ENCODE data around the gene RBP3. TPM values are rescaled to one million over a fixed set of nuclear protein-coding genes. Genes with fewer than 3 reads are reported as not detected.
A peak's percentile ranks its signal among the peaks of the same experiment; 100 is the strongest.

RBP3 gene
- total RNA-seq, 4 donors from 2014 or later, result not detected

DNA sequence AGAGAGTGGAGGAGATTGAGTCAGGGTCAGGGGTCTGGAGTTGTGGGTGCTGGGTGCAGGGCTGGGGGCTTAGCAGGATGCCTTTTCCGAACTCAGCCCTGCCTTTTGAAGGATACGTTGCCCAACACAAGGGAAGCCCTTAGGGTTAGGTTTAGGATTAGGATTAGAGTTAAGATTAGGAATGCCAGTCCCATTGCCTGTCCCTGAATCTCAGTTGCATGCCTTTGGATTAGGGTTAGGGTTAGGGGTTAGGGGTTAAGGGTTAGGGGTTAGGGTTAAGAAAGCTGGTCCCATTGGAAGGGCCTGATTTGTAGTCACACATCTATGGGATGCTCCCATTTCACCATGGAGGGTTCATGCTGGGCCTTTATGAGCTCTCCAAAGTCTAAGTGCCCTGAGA lies 56.8 kb downstream of the RBP3 start:
- H3K4me3 ChIP-seq (ENCODE audit: low read depth, poor library complexity, severe bottlenecking), result no peak overlapping the region
- TF ChIP-seq POLR2A (IDR thresholded peaks at IDR 0.05), result no peak
- TF ChIP-seq, protein P1, sequence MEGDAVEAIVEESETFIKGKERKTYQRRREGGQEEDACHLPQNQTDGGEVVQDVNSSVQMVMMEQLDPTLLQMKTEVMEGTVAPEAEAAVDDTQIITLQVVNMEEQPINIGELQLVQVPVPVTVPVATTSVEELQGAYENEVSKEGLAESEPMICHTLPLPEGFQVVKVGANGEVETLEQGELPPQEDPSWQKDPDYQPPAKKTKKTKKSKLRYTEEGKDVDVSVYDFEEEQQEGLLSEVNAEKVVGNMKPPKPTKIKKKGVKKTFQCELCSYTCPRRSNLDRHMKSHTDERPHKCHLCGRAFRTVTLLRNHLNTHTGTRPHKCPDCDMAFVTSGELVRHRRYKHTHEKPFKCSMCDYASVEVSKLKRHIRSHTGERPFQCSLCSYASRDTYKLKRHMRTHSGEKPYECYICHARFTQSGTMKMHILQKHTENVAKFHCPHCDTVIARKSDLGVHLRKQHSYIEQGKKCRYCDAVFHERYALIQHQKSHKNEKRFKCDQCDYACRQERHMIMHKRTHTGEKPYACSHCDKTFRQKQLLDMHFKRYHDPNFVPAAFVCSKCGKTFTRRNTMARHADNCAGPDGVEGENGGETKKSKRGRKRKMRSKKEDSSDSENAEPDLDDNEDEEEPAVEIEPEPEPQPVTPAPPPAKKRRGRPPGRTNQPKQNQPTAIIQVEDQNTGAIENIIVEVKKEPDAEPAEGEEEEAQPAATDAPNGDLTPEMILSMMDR (IDR thresholded peaks at IDR 0.05), result no peak
- intact Hi-C loops (cut with DNase I; ENCODE audit: low total_unique reads), result no loop called here
- 85 to 91% methylated on average over 2 of the region's 2 CpGs for WGBS, 2 donors
- DNase-seq (ENCODE audit: low spot score in 2 of 2), result no peak

DNA sequence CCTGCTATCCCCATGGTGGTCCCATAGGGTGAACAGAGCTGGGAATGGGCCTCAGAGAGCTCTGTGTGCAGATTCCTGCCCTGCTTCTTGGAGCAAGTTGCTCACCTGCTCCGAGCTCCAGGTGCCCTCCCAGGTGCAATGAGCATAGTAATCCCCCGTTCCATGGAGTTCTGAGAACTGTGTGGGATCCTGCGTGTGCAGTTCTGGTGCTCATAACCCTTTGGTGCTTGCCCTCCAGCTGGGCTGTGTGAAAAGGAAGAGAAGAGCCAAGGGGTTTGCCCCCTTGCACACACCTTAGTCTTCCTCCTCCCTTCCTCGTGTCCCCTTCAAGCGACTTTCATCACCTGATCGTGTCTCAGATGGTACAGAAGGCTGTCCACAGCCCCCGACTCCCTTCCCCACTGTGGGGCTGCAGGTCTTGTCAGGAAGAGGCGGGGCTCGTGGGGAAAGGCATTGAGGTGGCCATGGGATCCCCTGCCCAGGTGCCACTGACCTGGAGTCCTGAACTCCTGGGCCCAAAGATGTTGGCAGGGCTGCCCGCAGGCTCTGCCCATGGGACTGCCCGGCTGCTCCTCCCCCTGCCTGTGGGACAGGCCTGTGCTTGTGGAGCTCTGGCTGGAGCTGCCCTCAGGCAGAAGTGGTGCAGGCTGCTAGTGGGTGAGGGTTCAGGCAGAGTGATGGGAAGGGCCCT lies 57.8 kb downstream of the RBP3 start:
- DNase-seq (ENCODE audit: low spot score in 2 of 2), result no peak
- 84 to 95% methylated on average over 10 to 11 of the region's 11 CpGs for WGBS, 2 donors
- intact Hi-C loops (cut with DNase I; ENCODE audit: low total_unique reads), result no loop called here
- TF ChIP-seq POLR2A (IDR thresholded peaks at IDR 0.05), result no peak
- TF ChIP-seq, protein P1 (IDR thresholded peaks at IDR 0.05), result no peak
- no peak overlapping the region for H3K4me3 ChIP-seq (ENCODE audit: low read depth, poor library complexity, severe bottlenecking)

DNA sequence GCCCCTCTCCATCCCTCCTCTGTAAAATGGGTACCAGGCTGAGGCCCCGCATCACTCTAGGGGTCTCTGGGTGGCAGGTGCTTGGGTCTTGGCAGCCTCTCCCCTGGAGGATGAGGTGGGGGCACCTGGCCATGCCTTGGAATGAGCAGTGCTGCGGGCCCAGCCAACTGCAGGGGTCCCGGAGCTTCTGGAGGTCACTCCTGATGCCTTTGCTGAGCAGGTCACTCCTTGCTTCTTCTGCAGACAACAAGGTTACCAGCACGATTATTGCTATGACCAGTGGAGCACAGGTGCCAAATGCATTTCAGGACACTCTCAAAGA lies 58.3 kb downstream of the RBP3 start:
- no peak for TF ChIP-seq POLR2A (IDR thresholded peaks at IDR 0.05)
- TF ChIP-seq, protein P1 (IDR thresholded peaks at IDR 0.05), result no peak
- WGBS, 2 donors, result 82 to 93% methylated on average over 2 to 3 of the region's 4 CpGs
- H3K4me3 ChIP-seq (ENCODE audit: low read depth, poor library complexity, severe bottlenecking), result no peak overlapping the region
- no peak for DNase-seq (ENCODE audit: low spot score in 2 of 2)
- intact Hi-C loops (cut with DNase I; ENCODE audit: low total_unique reads), result no loop called here

DNA sequence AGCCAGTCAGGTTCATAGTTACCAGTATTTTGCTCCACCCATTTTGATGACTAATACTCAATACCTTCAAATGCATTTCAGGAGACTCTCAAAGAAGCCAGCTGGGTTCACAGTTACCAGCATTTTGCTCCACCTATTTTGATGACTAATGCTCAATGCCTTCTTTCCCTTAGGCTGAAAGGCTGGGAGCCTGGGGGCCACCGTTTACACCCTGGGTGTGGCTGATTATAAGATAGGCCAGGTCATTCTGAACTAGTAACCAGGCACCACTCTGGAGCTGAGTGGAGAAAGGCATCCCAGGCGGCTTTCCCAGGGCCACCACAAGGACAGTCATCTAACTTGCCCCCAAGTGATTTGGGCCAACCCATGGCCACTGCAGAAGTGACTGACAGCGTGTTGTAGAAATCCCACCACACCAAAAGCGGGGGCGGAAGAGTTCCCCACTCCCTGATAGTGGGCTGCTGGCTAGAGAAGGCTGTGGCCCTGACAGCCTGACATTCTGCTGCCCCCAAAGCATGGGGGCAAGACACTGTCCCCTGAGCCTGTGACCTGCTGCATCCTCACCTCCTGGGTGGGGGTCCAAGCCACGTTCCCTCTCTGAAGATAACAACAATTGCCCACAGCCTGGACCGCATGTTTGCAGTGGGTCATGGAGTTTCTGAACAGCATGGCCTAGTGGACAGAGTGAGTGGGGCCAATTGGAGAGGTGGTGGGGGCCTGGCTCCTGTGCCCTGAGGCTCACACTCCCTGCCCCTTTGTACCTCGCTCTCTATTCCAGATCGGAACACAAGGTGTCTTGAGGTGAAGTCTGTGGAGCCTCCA lies 58.9 kb downstream of the RBP3 start:
- WGBS, 2 donors, result 81% methylated on average over 9 of the region's 9 CpGs
- H3K4me3 ChIP-seq (ENCODE audit: low read depth, poor library complexity, severe bottlenecking), result no peak overlapping the region
- intact Hi-C loops (cut with DNase I; ENCODE audit: low total_unique reads), result no loop called here
- TF ChIP-seq, protein P1 (IDR thresholded peaks at IDR 0.05), result no peak
- TF ChIP-seq POLR2A (IDR thresholded peaks at IDR 0.05), result no peak
- peak in 1 of 2 donors; percentile 86 for DNase-seq (ENCODE audit: low spot score in 2 of 2)

Other genes with a start within 250 kb of the RBP3 start
- 1 to 10 TPM in 2 of 4 donors, under 1 TPM in 2; 0.23 to 3.9 (median 1.0) TPM for gene GDF10, start 48.2 kb upstream of the RBP3 start, total RNA-seq
- gene GDF2, start 25.9 kb upstream of the RBP3 start, total RNA-seq, result not detected
- 1 to 10 TPM in 2 of 4 donors, under 1 TPM in 2; 0.80 to 2.0 (median 1.1) TPM for gene ZNF488, start 35.9 kb downstream of the RBP3 start, total RNA-seq
- 100 to 1,000 TPM in 3 of 4 donors, 10 to 100 TPM in 1; 94.1 to 198 (median 139) TPM for gene ANXA8, start 135.8 kb downstream of the RBP3 start, total RNA-seq
- gene FAM25G, start 143.3 kb downstream of the RBP3 start, total RNA-seq, result 100 to 1,000 TPM in 1 of 4 donors, 10 to 100 TPM in 3; 41.4 to 115 (median 85.8) TPM
- 10 to 100 TPM in 2 of 4 donors, 1 to 10 TPM in 2; 6.4 to 10.7 (median 9.2) TPM for gene AGAP9, start 175.3 kb downstream of the RBP3 start, total RNA-seq